H1 (cell line): ENCODE data around the gene OR2AJ1. TPM values are rescaled to one million over a fixed set of nuclear protein-coding genes. Genes with fewer than 3 reads are reported as not detected.

ENCODE experiments used
- CTCF ChIA-PET: fragments of 300-600 bp; sonication (Branson Sonifier 250); formaldehyde crosslinking; loops from one replicate; lab custom pipeline; 2021; ENCODE audit not compliant: partially characterized antibody; lab: Charles Lee
- POLR2A ChIA-PET: fragments of 300-600 bp; sonication (Branson Sonifier 250); formaldehyde crosslinking; loops from one replicate; lab custom pipeline; 2021; ENCODE audit warnings: inconsistent platforms; ENCODE audit not compliant: partially characterized antibody; lab: Charles Lee
- DNase-seq, 2 experiments: peaks; one replicate each; pipeline versions ENCODE4 v3.0.0 to v3.0.0-alpha.2; 2010 to 2022; ENCODE audit warnings: low spot score in 2 of 2, low read depth in 1 of 2, mixed read lengths in 1 of 2
- FAIRE-seq: peaks from 2 replicates; lab custom pipeline; 2011; peaks lifted over from hg19 to GRCh38; lab: Jason Lieb, UNC
- H2AFZ ChIP-seq: 2 replicates; pipeline ENCODE4 v1.8.1; 2012; ENCODE audit warnings: low read length, inconsistent platforms
- H2AK5ac ChIP-seq: 2 replicates; pipeline ENCODE4 v1.6.1; 2013; ENCODE audit warnings: low read depth, low read length
- H2BK120ac ChIP-seq: replicated peaks from 2 replicates; pipeline ENCODE3; 2013; ENCODE audit warnings: low read depth, low read length, inconsistent platforms
- H2BK12ac ChIP-seq: 2 replicates; pipeline ENCODE4 v1.6.1; 2013; ENCODE audit warnings: low read depth, low read length
- H2BK15ac ChIP-seq: 2 replicates; pipeline ENCODE4 v1.6.1; 2013; ENCODE audit warnings: low read length
- H2BK20ac ChIP-seq: 2 replicates; pipeline ENCODE4 v1.6.1; 2013; ENCODE audit warnings: low read length
- H2BK5ac ChIP-seq: 2 replicates; pipeline ENCODE4 v1.6.1; 2013; ENCODE audit warnings: low read depth, low read length
- H3K14ac ChIP-seq: 2 replicates; pipeline ENCODE4 v1.6.1; 2013; ENCODE audit warnings: inconsistent platforms; ENCODE audit not compliant: insufficient read length
- H3K18ac ChIP-seq: 2 replicates; pipeline ENCODE4 v1.6.1; 2013; ENCODE audit warnings: low read length; ENCODE audit errors: extremely low read depth
- H3K23ac ChIP-seq: 2 replicates; pipeline ENCODE4 v1.6.1; 2013; ENCODE audit warnings: inconsistent platforms; ENCODE audit not compliant: insufficient read length
- H3K23me2 ChIP-seq: 2 replicates; pipeline ENCODE4 v1.6.1; 2013; ENCODE audit warnings: low read depth, low read length
- H3K27ac ChIP-seq: 2 replicates; pipeline ENCODE4 v1.6.1; 2011; ENCODE audit warnings: low read depth, low read length, inconsistent platforms
- H3K27me3 ChIP-seq, 4 experiments: replicated peaks in 1 of 4; 1 replicate in 1 of 4; 2 replicates in 3 of 4; pipeline versions ENCODE4 v1.6.1 to v1.8.1; 2011 to 2013; ENCODE audit warnings: low read length in 3 of 4, mild to moderate bottlenecking in 3 of 4, inconsistent platforms in 2 of 4, mixed read lengths in 2 of 4, moderate library complexity in 1 of 4; ENCODE audit not compliant: control insufficient read depth in 3 of 4, insufficient read depth in 3 of 4; ENCODE audit errors: extremely low read depth in 1 of 4
- H3K36me3 ChIP-seq, 4 experiments: 2 replicates each; pipeline versions ENCODE4 v1.6.1 to v1.8.1; 2011 to 2013; ENCODE audit warnings: mild to moderate bottlenecking in 4 of 4, low read length in 3 of 4, moderate library complexity in 2 of 4, control low read depth in 1 of 4, inconsistent platforms in 1 of 4; ENCODE audit not compliant: insufficient read depth in 4 of 4, control insufficient read depth in 2 of 4
- H3K4ac ChIP-seq: replicated peaks from 2 replicates; pipeline ENCODE3; 2013; ENCODE audit warnings: low read length, low read depth, mixed read lengths, inconsistent platforms; ENCODE audit not compliant: insufficient read length
- H3K4me1 ChIP-seq, 4 experiments: replicated peaks in 1 of 4; 1 replicate in 1 of 4; 2 replicates in 3 of 4; pipeline versions ENCODE4 v1.6.1 to v1.8.1; 2011 to 2013; ENCODE audit warnings: low read length in 3 of 4, inconsistent platforms in 2 of 4, mixed read lengths in 1 of 4; ENCODE audit not compliant: insufficient read depth in 4 of 4, control insufficient read depth in 3 of 4
- H3K4me2 ChIP-seq, 2 experiments: 2 replicates each; pipeline versions ENCODE4 v1.6.1 to v1.8.1; 2011 to 2013; ENCODE audit warnings: low read depth in 2 of 2, low read length in 2 of 2, control low read depth in 1 of 2, inconsistent platforms in 1 of 2, mild to moderate bottlenecking in 1 of 2; ENCODE audit not compliant: insufficient read depth in 1 of 2
- H3K4me3 ChIP-seq, 4 experiments: fragments of 200-600, 300-600 bp in 1 of 4; sonication (generic), shearing (Covaris generic), sonication (Bioruptor Twin) in 1 of 4; 2 replicates each; pipeline versions ENCODE4 v1.5.1 to v1.8.1; 2011 to 2016; ENCODE audit warnings: low read length in 4 of 4, low read depth in 3 of 4, control low read depth in 2 of 4, inconsistent platforms in 2 of 4, mild to moderate bottlenecking in 2 of 4, mixed read lengths in 1 of 4, moderate library complexity in 1 of 4; ENCODE audit not compliant: insufficient read depth in 2 of 4; ENCODE audit errors: extremely low read depth in 1 of 4
- H3K56ac ChIP-seq: replicated peaks from 2 replicates; pipeline ENCODE3; 2013; ENCODE audit warnings: low read depth, mild to moderate bottlenecking, mixed read lengths, low read length, inconsistent platforms; ENCODE audit not compliant: insufficient read length
- H3K79me1 ChIP-seq: 2 replicates; pipeline ENCODE4 v1.6.1; 2013; ENCODE audit warnings: low read depth, low read length, control low read depth
- H3K79me2 ChIP-seq, 2 experiments: 2 replicates each; pipeline versions ENCODE4 v1.6.1 to v1.8.1; 2012 to 2013; ENCODE audit warnings: low read length in 2 of 2, mild to moderate bottlenecking in 2 of 2, inconsistent platforms in 1 of 2; ENCODE audit not compliant: insufficient read depth in 2 of 2, control insufficient read depth in 1 of 2
- H3K9ac ChIP-seq, 4 experiments: replicated peaks in 1 of 4; 1 replicate in 1 of 4; 2 replicates in 3 of 4; pipeline versions ENCODE4 v1.6.1 to v1.8.1; 2011 to 2013; ENCODE audit warnings: low read depth in 3 of 4, low read length in 3 of 4, control low read depth in 2 of 4, mild to moderate bottlenecking in 2 of 4, moderate library complexity in 2 of 4, inconsistent platforms in 1 of 4; ENCODE audit errors: extremely low read depth in 1 of 4
- H3K9me3 ChIP-seq, 2 experiments: 2 replicates each; pipeline versions ENCODE4 v1.6.1 to v1.8.1; 2012 to 2013; ENCODE audit warnings: mild to moderate bottlenecking in 2 of 2, moderate library complexity in 2 of 2, control low read depth in 1 of 2, inconsistent platforms in 1 of 2, low read depth in 1 of 2, low read length in 1 of 2, mixed read lengths in 1 of 2; ENCODE audit not compliant: insufficient read depth in 2 of 2
- H4K20me1 ChIP-seq, 2 experiments: replicated peaks in 1 of 2; 2 replicates each; pipeline versions ENCODE3 to v1.8.1; 2011 to 2013; ENCODE audit warnings: inconsistent platforms in 2 of 2, low read length in 2 of 2, mild to moderate bottlenecking in 1 of 2; ENCODE audit not compliant: insufficient read depth in 2 of 2, control insufficient read depth in 1 of 2
- H4K5ac ChIP-seq: 2 replicates; pipeline ENCODE4 v1.6.1; 2013; ENCODE audit warnings: low read length, low read depth, mixed read lengths, inconsistent platforms; ENCODE audit not compliant: insufficient read length
- H4K8ac ChIP-seq: 2 replicates; pipeline ENCODE4 v1.8.0; 2013; ENCODE audit warnings: mild to moderate bottlenecking, moderate library complexity, low read length, inconsistent platforms; ENCODE audit not compliant: insufficient read depth; ENCODE audit errors: extremely low read depth
- H4K91ac ChIP-seq: replicated peaks from 2 replicates; pipeline ENCODE3; 2013; ENCODE audit warnings: low read length, mixed read lengths, inconsistent platforms; ENCODE audit not compliant: insufficient read length
- ATF2 ChIP-seq: IDR thresholded peaks from 2 replicates; pipeline ENCODE4 v1.6.1; 2012; ENCODE audit warnings: low read length, inconsistent platforms
- CEBPB ChIP-seq: IDR thresholded peaks from 2 replicates; pipeline ENCODE4 v1.6.1; 2012; ENCODE audit warnings: low read depth, low read length
- CREB1 ChIP-seq: IDR thresholded peaks from 2 replicates; pipeline ENCODE4 v1.6.1; 2012; ENCODE audit warnings: inconsistent platforms
- CTBP2 ChIP-seq: IDR thresholded peaks from 2 replicates; pipeline ENCODE4 v1.7.0; 2011; ENCODE audit warnings: borderline replicate concordance, mild to moderate bottlenecking, moderate library complexity, mixed read lengths, low read length; ENCODE audit not compliant: insufficient read depth, insufficient read length
- FOSL1 ChIP-seq: IDR thresholded peaks from 2 replicates; pipeline ENCODE4 v1.6.1; 2011; ENCODE audit warnings: mild to moderate bottlenecking, low read depth, low read length, moderate library complexity; ENCODE audit not compliant: insufficient read depth
- GTF2F1 ChIP-seq: IDR thresholded peaks from 2 replicates; pipeline ENCODE4 v1.6.1; 2012; ENCODE audit warnings: low read depth, low read length, improper control_type of control experiment, borderline replicate concordance
- MAFK ChIP-seq: IDR thresholded peaks from 2 replicates; pipeline ENCODE4 v1.6.1; 2012; ENCODE audit warnings: low read depth, mild to moderate bottlenecking, improper control_type of control experiment, low read length
- PHF8 ChIP-seq: fragments of 200-600 bp; sonication (generic); conservative IDR thresholded peaks from 2 replicates; pipeline ENCODE4 v1.7.1; 2012; ENCODE audit warnings: low read depth, mild to moderate bottlenecking, inconsistent platforms, low read length, moderate library complexity
- POLR2A ChIP-seq, 2 experiments: IDR thresholded peaks; 1 replicate in 1 of 2; 2 replicates in 1 of 2; pipeline ENCODE4 v1.6.1; 2011; ENCODE audit warnings: low read depth in 2 of 2, low read length in 2 of 2, mild to moderate bottlenecking in 2 of 2; ENCODE audit errors: control extremely low read depth in 1 of 2
- WGBS, 2 experiments: shearing (Covaris generic) in 1 of 2; methylation state at CpG; one replicate each; pipeline versions ENCODE4 v1.1.6 to v1.1.7; 2013 to 2015; ENCODE audit warnings: low lambda C conversion rate in 2 of 2, mixed read lengths in 2 of 2, inconsistent platforms in 1 of 2, low coverage in 1 of 2, missing lambda C conversion rate in 1 of 2; ENCODE audit not compliant: insufficient replicate concordance in 2 of 2, insufficient coverage in 1 of 2, insufficient read length in 1 of 2; ENCODE audit errors: extremely low coverage in 1 of 2, missing lambda C conversion rate in 1 of 2; 5-methylcytosine and 5-hydroxymethylcytosine counted together
- polyA plus RNA-seq, 7 experiments: library from polyadenylated mRNA; depleted of rRNA in 3 of 7; stranded (reverse) in 5 of 7; unstranded in 2 of 7; fragments of >200 nt in 5 of 7; fragments of 200-250 nt in 2 of 7; gene quantifications; 1 replicate in 5 of 7; 2 replicates in 1 of 7; 4 replicates in 1 of 7; pipeline versions ENCODE4 v1.2.1 to v1.2.3, GENCODE V29; 2011 to 2013; ENCODE audit warnings: missing spikeins in 2 of 7, mixed read lengths in 2 of 7
- total RNA-seq: library from RNA; stranded (reverse); fragmentation: NEBNext Ultra II Directional; extraction: Animal tissue kit (Norgen Biotek cat#: 25700); gene quantifications from 2 replicates; pipeline ENCODE4 v1.2.1, GENCODE V29; 2021

OR2AJ1 gene
- total and polyA plus RNA-seq, 2 of the 8 experiments (the other 6 are each of a cell fraction or from before 2014, with no cell fraction given), result not detected

- no peak for TF ChIP-seq POLR2A (IDR thresholded peaks at IDR 0.05; ENCODE audit: control extremely low read depth in 1 of 2, low read depth in 2 of 2, low read length in 2 of 2)
Measured at GRCh38 chr1:247924868-247925267, at the start of gene OR2AJ1 (continued).

GRCh38 chr1:247883346-247883745 is 41.3 kb upstream of the OR2AJ1 start:
- Histone ChIP-seq H3K9ac (no peak overlapping the region), H3K4me1 (no peaks in the 10 kb centered on the region), H2AFZ (no peak overlapping the region)
- no peak for TF ChIP-seq MAFK
- TF ChIP-seq GTF2F1, result no peak
- no peak for TF ChIP-seq ATF2
- TF ChIP-seq CREB1, result no peak
- TF ChIP-seq CTBP2, result no peak
- no peak for TF ChIP-seq PHF8
- TF ChIP-seq CEBPB, result no peak
- TF ChIP-seq FOSL1, result no peak

More at GRCh38 chr1:247883346-247883745, 41.3 kb upstream of the OR2AJ1 start:
- Histone ChIP-seq H3K9me3 (peaks cover 53 to 59% of the 10 kb centered on the region in 2 experiments), H3K79me1 (no peaks in the 10 kb centered on the region), H2BK20ac (no peak overlapping the region), H3K79me2 (no peaks in the 10 kb centered on the region), H3K18ac (no peak overlapping the region), H4K20me1 (no peaks in the 10 kb centered on the region), H3K4ac (no peak overlapping the region), H3K27me3 (no peaks in the 10 kb centered on the region), H2AK5ac (no peak overlapping the region), H2BK120ac (no peak overlapping the region), H3K36me3 (no peaks in the 10 kb centered on the region; a peak in 1 of 8 replicates), H3K4me3 (no peak overlapping the region), H2BK5ac (no peak overlapping the region), H3K23me2 (no peaks in the 10 kb centered on the region), H3K56ac (no peak overlapping the region), H4K91ac (no peak overlapping the region), H4K5ac (no peak overlapping the region), H3K23ac (no peak overlapping the region), H4K8ac (no peak overlapping the region), H2BK12ac (no peak overlapping the region), H3K27ac (no peak overlapping the region), H3K14ac (no peak overlapping the region), H2BK15ac (no peak overlapping the region), H3K4me2 (no peak overlapping the region)
- ChIA-PET POLR2A (no interaction called here), CTCF (no interaction called here)
- WGBS, 2 experiments, result 81% methylated on average over 9 of the region's 9 CpGs; no CpG with 5 or more reads in 1 of the 2 experiments
- DNase-seq, result no peak
- FAIRE-seq, result no peak
